WTC11 (cell line): ENCODE measurements around the gene RBM44.

Experiments used
- TF ChIP-seq, protein P1 (sequence below): sonication (generic); formaldehyde crosslinking; IDR thresholded peaks from 2 replicates; pipeline ENCODE4 v1.8.0; 2023; ENCODE audit warnings: missing genetic modification reagents
- TF ChIP-seq, protein P2 (sequence below): fragments of 200-600 bp; IDR thresholded peaks from 2 replicates; pipeline ENCODE4 v1.8.0; 2022; ENCODE audit warnings: antibody characterized with exemption

DNA sequence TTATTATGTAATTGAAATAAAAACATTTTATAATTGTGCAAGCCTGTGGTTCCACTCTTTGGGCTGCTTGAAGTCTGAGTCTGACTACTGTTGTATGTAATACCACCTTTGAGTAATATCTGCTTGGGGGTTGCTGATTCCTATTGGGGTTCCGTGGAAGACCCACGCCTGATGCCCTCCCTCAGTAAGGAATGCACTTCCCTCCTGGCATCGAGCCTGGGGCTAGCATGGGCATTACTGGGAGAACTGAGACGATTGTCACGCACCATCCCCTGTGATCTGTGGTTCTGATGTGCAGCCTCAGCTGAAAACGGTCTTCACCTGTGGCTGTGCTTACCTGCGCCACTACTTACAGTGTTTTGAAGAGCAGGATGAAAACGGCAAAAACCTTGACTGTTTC, 32.7 kb upstream of the RBM44 start:
- TF ChIP-seq, protein P1, sequence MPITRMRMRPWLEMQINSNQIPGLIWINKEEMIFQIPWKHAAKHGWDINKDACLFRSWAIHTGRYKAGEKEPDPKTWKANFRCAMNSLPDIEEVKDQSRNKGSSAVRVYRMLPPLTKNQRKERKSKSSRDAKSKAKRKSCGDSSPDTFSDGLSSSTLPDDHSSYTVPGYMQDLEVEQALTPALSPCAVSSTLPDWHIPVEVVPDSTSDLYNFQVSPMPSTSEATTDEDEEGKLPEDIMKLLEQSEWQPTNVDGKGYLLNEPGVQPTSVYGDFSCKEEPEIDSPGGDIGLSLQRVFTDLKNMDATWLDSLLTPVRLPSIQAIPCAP, result no peak
- TF ChIP-seq, protein P2, sequence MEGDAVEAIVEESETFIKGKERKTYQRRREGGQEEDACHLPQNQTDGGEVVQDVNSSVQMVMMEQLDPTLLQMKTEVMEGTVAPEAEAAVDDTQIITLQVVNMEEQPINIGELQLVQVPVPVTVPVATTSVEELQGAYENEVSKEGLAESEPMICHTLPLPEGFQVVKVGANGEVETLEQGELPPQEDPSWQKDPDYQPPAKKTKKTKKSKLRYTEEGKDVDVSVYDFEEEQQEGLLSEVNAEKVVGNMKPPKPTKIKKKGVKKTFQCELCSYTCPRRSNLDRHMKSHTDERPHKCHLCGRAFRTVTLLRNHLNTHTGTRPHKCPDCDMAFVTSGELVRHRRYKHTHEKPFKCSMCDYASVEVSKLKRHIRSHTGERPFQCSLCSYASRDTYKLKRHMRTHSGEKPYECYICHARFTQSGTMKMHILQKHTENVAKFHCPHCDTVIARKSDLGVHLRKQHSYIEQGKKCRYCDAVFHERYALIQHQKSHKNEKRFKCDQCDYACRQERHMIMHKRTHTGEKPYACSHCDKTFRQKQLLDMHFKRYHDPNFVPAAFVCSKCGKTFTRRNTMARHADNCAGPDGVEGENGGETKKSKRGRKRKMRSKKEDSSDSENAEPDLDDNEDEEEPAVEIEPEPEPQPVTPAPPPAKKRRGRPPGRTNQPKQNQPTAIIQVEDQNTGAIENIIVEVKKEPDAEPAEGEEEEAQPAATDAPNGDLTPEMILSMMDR, result no peak
